ENCODE results near the gene MVD.
A peak's percentile ranks its signal among the peaks of the same experiment; 100 is the strongest.

MVD gene

GRCh38 chr16:88639231-88640038 is 23.5 kb downstream of the MVD start:
- no peak for DNase-seq

- DNase-seq, result no peak
Measured at GRCh38 chr16:88638323-88639230, 24.3 kb downstream of the MVD start, which contains the start of gene IL17C. Gene IL17C, plus strand, starts transcription at chr16:88638572. Its CDS starts 70 bp downstream, at chr16:88638642.

- no peak for DNase-seq
Measured at GRCh38 chr16:88636488-88637265, 26.2 kb downstream of the MVD start.

GRCh38 chr16:88635671-88636319 is 27.1 kb downstream of the MVD start:
- DNase-seq, result no peak

- DNase-seq, result no peak
Measured at GRCh38 chr16:88634994-88635670, 27.8 kb downstream of the MVD start.

- peak; percentile 26 for DNase-seq
Measured at GRCh38 chr16:88634141-88634993, 28.5 kb downstream of the MVD start.

- peak; percentile 25 for DNase-seq
Measured at GRCh38 chr16:88633684-88634140, 29.2 kb downstream of the MVD start.

GRCh38 chr16:88632587-88632930 is 30.3 kb downstream of the MVD start:
- DNase-seq, result no peak

GRCh38 chr16:88631920-88632586 is 30.8 kb downstream of the MVD start:
- DNase-seq, result no peak

- DNase-seq, result no peak
Measured at GRCh38 chr16:88631384-88631783, 31.5 kb downstream of the MVD start.

- DNase-seq, result no peak
Measured at GRCh38 chr16:88630941-88631340, 31.9 kb downstream of the MVD start.

- DNase-seq, result no peak
Measured at GRCh38 chr16:88630433-88630832, 32.5 kb downstream of the MVD start.

- DNase-seq, result no peak
Measured at GRCh38 chr16:88629835-88630234, 33.1 kb downstream of the MVD start.

- DNase-seq, result no peak
Measured at GRCh38 chr16:88628512-88628974, 34.3 kb downstream of the MVD start.

GRCh38 chr16:88627531-88628411 is 35.1 kb downstream of the MVD start:
- no peak for DNase-seq

GRCh38 chr16:88626646-88627045 is 36.2 kb downstream of the MVD start:
- DNase-seq, result no peak

- no peak for DNase-seq
Measured at GRCh38 chr16:88624977-88625576, 37.8 kb downstream of the MVD start.

GRCh38 chr16:88624481-88624880 is 38.4 kb downstream of the MVD start:
- DNase-seq, result no peak

- no peak for DNase-seq
Measured at GRCh38 chr16:88623858-88624257, 39.0 kb downstream of the MVD start.
